PFSK-1 (cell line): ENCODE results near the gene ZBTB32.

Experiments
- FOXP2 ChIP-seq: optimal IDR thresholded peaks from 2 replicates; pipeline ENCODE3; 2011; ENCODE audit warnings: borderline replicate concordance, control low read depth, inconsistent platforms; ENCODE audit not compliant: insufficient read depth; ENCODE audit errors: extremely low read length, extremely low read depth
- POLR2AphosphoS5 ChIP-seq: IDR thresholded peaks from 2 replicates; pipeline ENCODE4 v1.6.1; 2012; ENCODE audit warnings: low read depth, mild to moderate bottlenecking, control low read depth, low read length, moderate library complexity
- SIN3A ChIP-seq: IDR thresholded peaks from 2 replicates; pipeline ENCODE4 v1.6.1; 2012; ENCODE audit warnings: mild to moderate bottlenecking, low read length, moderate library complexity, borderline replicate concordance; ENCODE audit not compliant: insufficient read depth
- TAF1 ChIP-seq: IDR thresholded peaks from 2 replicates; pipeline ENCODE4 v1.6.1; 2012; ENCODE audit warnings: low read length, control low read depth, borderline replicate concordance; ENCODE audit not compliant: insufficient read depth
- TF ChIP-seq, protein P1 (sequence below), 2 experiments: IDR thresholded peaks; 2 replicates each; pipeline versions ENCODE4 v1.6.1 to v1.8.0; 2011 to 2012; ENCODE audit warnings: low read depth in 2 of 2, low read length in 2 of 2, control low read depth in 1 of 2, inconsistent platforms in 1 of 2, mild to moderate bottlenecking in 1 of 2, moderate library complexity in 1 of 2; ENCODE audit not compliant: insufficient read depth in 1 of 2

- peak; percentile 84 for TF ChIP-seq POLR2AphosphoS5
- TF ChIP-seq, protein P1, sequence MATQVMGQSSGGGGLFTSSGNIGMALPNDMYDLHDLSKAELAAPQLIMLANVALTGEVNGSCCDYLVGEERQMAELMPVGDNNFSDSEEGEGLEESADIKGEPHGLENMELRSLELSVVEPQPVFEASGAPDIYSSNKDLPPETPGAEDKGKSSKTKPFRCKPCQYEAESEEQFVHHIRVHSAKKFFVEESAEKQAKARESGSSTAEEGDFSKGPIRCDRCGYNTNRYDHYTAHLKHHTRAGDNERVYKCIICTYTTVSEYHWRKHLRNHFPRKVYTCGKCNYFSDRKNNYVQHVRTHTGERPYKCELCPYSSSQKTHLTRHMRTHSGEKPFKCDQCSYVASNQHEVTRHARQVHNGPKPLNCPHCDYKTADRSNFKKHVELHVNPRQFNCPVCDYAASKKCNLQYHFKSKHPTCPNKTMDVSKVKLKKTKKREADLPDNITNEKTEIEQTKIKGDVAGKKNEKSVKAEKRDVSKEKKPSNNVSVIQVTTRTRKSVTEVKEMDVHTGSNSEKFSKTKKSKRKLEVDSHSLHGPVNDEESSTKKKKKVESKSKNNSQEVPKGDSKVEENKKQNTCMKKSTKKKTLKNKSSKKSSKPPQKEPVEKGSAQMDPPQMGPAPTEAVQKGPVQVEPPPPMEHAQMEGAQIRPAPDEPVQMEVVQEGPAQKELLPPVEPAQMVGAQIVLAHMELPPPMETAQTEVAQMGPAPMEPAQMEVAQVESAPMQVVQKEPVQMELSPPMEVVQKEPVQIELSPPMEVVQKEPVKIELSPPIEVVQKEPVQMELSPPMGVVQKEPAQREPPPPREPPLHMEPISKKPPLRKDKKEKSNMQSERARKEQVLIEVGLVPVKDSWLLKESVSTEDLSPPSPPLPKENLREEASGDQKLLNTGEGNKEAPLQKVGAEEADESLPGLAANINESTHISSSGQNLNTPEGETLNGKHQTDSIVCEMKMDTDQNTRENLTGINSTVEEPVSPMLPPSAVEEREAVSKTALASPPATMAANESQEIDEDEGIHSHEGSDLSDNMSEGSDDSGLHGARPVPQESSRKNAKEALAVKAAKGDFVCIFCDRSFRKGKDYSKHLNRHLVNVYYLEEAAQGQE (IDR thresholded peaks at IDR 0.05; ENCODE audit: insufficient read depth in 1 of 2, low read depth in 2 of 2, low read length in 2 of 2) = no peak
- 0 out of 2 replicates have a peak, but pooled peaks have one; percentile 42 for TF ChIP-seq TAF1
- TF ChIP-seq SIN3A = peak; percentile 71; the same call in 1 of the 2 replicates
- TF ChIP-seq FOXP2 = no peak
Observed at GRCh38 chr19:35748106-35749020, 44.0 kb downstream of the ZBTB32 start, which contains the start of gene LIN37.
